ENCODE data around the gene MVB12B. TPM values are rescaled to one million over a fixed set of nuclear protein-coding genes. Genes with fewer than 3 reads are reported as not detected.
"Not testable (repeated sequence)": the region's sequence is repeated elsewhere in the genome, so short reads cannot be mapped to it uniquely, and the experiment has no call there.

The MVB12B gene, protein sequence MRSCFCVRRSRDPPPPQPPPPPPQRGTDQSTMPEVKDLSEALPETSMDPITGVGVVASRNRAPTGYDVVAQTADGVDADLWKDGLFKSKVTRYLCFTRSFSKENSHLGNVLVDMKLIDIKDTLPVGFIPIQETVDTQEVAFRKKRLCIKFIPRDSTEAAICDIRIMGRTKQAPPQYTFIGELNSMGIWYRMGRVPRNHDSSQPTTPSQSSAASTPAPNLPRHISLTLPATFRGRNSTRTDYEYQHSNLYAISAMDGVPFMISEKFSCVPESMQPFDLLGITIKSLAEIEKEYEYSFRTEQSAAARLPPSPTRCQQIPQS
- 10 to 100 TPM; 10.2 to 25.7 (median 14.0) TPM for total RNA-seq

DNA sequence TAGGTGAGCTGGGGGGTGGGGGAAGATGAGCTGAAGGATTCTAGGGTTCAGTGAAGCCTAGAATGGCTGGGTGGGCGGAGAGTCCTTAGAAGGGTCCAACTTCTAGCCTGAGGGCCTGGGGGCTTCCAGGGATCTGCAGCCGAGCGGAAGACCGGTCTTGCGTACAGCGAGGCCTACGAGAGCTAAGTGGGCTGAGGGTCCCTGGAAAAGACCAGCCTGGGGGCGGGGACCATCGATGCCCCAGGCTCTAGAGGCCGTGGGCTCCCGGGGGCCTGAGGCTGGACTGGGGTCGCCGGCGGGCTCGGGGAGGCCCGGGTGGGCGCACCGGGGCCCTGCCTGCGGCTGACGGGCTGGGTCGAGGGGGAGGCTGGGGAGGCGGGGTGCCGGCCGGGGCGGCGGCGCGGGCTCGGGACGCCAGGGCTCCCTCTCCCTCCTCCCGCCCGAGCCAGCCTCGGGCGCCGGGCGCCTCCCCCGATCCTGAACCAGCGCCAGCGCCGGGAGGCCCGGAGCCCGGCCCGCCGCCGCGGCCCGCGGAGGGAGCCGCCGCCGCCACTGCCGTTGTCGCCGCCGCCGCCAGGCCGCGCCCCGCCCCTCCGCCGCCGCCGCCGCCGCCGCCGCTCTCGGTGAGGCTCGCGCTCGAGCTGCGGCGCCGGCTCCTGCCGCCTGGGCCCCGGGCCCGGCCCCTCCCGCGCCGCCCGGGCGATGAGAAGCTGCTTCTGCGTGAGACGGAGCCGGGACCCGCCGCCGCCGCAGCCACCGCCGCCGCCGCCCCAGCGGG is at the start of gene MVB12B:
Gene MVB12B (plus strand): TSS at position 602 of the 778 bp plus-strand sequence. CDS start 101 bp downstream, at position 703.
- no peak for DNase-seq (ENCODE audit: low spot score in 2 of 2)
- Histone ChIP-seq H3K4me3 (peak within 1 kb of the TSS; percentile 64), H3K27ac (peak within 1 kb of the TSS; percentile 66), H3K27me3 (no peaks in the 10 kb centered on the region), H3K4me1 (peaks cover 28% of the 10 kb centered on the region), H3K9me3 (no peaks in the 10 kb centered on the region), H3K36me3 (no peaks in the 10 kb centered on the region)
- WGBS: 10% methylated on average over 12 of the region's 94 CpGs
- TF ChIP-seq, protein P1, sequence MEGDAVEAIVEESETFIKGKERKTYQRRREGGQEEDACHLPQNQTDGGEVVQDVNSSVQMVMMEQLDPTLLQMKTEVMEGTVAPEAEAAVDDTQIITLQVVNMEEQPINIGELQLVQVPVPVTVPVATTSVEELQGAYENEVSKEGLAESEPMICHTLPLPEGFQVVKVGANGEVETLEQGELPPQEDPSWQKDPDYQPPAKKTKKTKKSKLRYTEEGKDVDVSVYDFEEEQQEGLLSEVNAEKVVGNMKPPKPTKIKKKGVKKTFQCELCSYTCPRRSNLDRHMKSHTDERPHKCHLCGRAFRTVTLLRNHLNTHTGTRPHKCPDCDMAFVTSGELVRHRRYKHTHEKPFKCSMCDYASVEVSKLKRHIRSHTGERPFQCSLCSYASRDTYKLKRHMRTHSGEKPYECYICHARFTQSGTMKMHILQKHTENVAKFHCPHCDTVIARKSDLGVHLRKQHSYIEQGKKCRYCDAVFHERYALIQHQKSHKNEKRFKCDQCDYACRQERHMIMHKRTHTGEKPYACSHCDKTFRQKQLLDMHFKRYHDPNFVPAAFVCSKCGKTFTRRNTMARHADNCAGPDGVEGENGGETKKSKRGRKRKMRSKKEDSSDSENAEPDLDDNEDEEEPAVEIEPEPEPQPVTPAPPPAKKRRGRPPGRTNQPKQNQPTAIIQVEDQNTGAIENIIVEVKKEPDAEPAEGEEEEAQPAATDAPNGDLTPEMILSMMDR (IDR thresholded peaks at IDR 0.05): no peak
- TF ChIP-seq EP300 (IDR thresholded peaks at IDR 0.05) (no peak), POLR2AphosphoS5 (IDR thresholded peaks at IDR 0.05) (no peak), POLR2A (IDR thresholded peaks at IDR 0.05) (no peak)

DNA sequence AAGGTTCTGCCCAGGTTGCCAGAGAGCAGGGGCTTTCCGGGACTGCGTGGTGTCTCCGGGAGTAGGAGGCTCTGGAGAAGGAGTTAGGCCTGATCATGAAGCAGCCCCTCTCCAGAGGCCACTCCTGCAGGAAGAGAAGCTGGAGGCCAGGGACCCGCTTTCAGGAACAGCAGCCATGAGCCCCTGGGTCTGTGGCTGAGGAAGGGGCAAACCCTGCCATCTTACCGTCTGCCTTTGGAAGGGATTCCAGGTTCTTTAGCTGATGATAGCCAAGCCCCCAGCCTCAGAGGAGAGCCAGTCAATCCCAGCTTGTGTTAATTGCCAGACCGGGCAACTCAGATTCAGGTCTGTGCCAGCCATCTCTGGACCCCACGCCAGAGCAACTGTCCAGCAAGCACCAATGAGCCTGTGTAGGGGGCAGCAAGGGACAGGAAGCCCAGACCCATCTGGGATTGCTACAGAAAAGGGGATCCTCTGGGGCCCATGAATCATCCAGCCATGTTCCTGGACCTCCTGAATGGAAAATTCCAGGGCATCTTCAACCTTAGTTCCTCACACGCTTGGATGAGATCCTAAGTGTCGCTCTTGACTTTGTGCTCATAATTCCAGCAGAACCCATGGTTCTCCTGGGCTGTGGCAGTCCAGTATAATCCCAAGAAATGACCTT is 42.7 kb upstream of the MVB12B start:
- Histone ChIP-seq H3K27ac (no peak overlapping the region), H3K27me3 (peaks cover 4% of the 10 kb centered on the region), H3K4me3 (no peak overlapping the region), H3K9me3 (peaks cover 3% of the 10 kb centered on the region), H3K4me1 (no peaks in the 10 kb centered on the region), H3K36me3 (no peaks in the 10 kb centered on the region)
- TF ChIP-seq EP300 (IDR thresholded peaks at IDR 0.05) (no peak), POLR2A (IDR thresholded peaks at IDR 0.05) (no peak), POLR2AphosphoS5 (IDR thresholded peaks at IDR 0.05) (no peak)
- TF ChIP-seq, protein P1 (IDR thresholded peaks at IDR 0.05): no peak
- DNase-seq (ENCODE audit: low spot score in 2 of 2): no peak
- 77% methylated on average over 9 of the region's 9 CpGs for WGBS

DNA sequence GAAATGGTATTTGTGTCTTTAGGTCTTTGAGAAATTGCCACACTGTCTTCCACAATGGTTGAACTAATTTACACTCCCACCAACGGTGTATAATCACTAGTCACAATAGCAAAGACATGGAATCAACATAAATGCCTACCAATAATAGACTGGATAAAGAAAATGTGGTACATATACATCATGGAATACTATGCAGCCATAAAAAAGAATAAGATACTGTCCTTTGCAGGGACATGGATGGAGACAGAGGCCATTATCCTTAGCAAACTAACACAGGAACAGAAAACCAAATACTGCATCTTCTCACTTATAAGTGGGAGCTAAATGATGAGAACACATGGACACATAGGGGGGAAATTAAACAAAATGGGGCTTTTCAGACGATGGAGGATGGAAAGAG is 41.0 kb upstream of the MVB12B start:
- not testable (repeated sequence) for H3K27ac ChIP-seq; H3K4me1 ChIP-seq; H3K9me3 ChIP-seq; DNase-seq (ENCODE audit: low spot score in 2 of 2); H3K4me3 ChIP-seq; H3K36me3 ChIP-seq; H3K27me3 ChIP-seq
- WGBS: 83% methylated on average over 2 of the region's 2 CpGs

DNA sequence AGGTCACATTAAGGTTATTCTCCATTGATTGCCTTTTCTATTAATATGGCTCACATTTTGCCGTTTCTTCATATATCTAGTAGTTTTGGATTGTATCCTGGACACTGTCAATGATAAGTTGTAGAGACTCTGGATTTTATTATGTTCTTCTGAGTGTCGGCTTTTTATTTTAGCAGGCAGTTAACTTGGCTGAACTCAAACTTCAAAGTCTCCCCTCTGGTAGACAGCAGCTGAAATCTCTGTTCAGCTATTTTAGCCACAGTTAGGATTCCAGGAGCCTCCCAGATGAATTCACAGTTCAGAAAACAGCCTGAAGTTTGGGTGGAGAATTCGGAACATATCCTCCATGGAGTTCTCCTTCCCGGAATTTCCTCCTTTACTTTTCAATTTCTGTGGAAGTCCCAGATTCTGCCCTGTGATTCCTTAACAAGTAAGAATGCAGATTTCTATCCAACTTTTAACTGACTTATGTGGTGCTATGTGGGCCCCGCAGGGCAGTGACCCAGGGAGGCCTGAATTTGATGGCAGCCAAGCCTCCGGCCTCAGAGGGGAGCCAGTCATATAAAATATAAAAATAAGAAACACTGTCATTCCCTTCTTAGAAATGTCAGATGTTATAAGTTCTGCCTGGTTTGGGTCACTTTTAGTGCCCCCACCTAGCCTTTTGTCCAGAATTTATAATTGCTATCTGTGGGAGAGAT is 39.3 kb upstream of the MVB12B start:
- Histone ChIP-seq H3K27ac (no peak overlapping the region), H3K4me3 (no peak overlapping the region), H3K4me1 (no peaks in the 10 kb centered on the region), H3K36me3 (no peaks in the 10 kb centered on the region), H3K9me3 (no peaks in the 10 kb centered on the region), H3K27me3 (peaks cover 4% of the 10 kb centered on the region)
- DNase-seq (ENCODE audit: low spot score in 2 of 2): no peak
- TF ChIP-seq POLR2AphosphoS5 (IDR thresholded peaks at IDR 0.05) (no peak), POLR2A (IDR thresholded peaks at IDR 0.05) (no peak), EP300 (IDR thresholded peaks at IDR 0.05) (no peak)
- TF ChIP-seq, protein P1 (IDR thresholded peaks at IDR 0.05): no peak
- 79% methylated on average over 6 of the region's 6 CpGs for WGBS

DNA sequence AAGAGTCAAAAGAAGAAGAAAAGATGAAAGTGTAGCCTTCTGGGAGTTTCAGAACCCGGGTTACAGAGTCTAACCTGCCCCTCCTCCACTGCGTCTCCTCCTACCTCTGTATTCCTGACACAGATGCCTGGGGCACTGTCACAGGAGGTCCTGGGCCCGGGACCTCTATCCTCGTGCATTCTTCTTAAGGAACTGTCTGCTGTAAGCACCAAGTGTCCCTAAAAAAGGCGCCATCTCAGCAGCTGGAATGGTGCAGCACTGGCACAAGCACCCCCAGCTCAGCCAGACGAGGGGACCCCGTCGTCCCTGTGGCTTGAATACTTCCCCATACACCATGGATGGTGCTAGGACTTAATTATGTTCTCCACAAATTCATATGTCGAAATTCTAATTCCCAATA is 35.8 kb upstream of the MVB12B start:
- Histone ChIP-seq H3K4me1 (no peaks in the 10 kb centered on the region), H3K9me3 (no peaks in the 10 kb centered on the region), H3K36me3 (no peaks in the 10 kb centered on the region), H3K27ac (no peak overlapping the region), H3K27me3 (peaks cover 15% of the 10 kb centered on the region), H3K4me3 (no peak overlapping the region)
- 79% methylated on average over 9 of the region's 9 CpGs for WGBS
- DNase-seq (ENCODE audit: low spot score in 2 of 2): no peak
- TF ChIP-seq EP300 (IDR thresholded peaks at IDR 0.05) (no peak), POLR2A (IDR thresholded peaks at IDR 0.05) (no peak), POLR2AphosphoS5 (IDR thresholded peaks at IDR 0.05) (no peak)
- TF ChIP-seq, protein P1 (IDR thresholded peaks at IDR 0.05): no peak
